Fibroblast of the aortic adventitia (primary cell): Measurements from ENCODE around the gene SLC17A5. TPM values are rescaled to one million over a fixed set of nuclear protein-coding genes. Genes with fewer than 3 reads are reported as not detected.

Experiments used
- DNase-seq: peaks from one replicate; pipeline ENCODE4 v3.0.0-alpha.2; 2010; ENCODE audit warnings: low read depth
- H3K4me3 ChIP-seq: 2 replicates; pipeline ENCODE4 v1.5.1; 2011; ENCODE audit warnings: low read depth, mild to moderate bottlenecking, control low read depth, low read length, moderate library complexity
- CTCF ChIP-seq: IDR thresholded peaks from 2 replicates; pipeline ENCODE4 v1.5.1; 2011; ENCODE audit warnings: mild to moderate bottlenecking, low read length, control low read depth, inconsistent platforms; ENCODE audit not compliant: insufficient read depth
- small RNA-seq: library from RNA; depleted of rRNA; stranded (forward); fragments of <200 nt; gene quantifications from one replicate; pipeline ENCODE3, GENCODE V24; 2012
- total RNA-seq: library from RNA; depleted of rRNA; stranded (reverse); fragments of >200 nt; gene quantifications from 2 replicates; pipeline ENCODE4 v1.2.3, GENCODE V29; 2012; ENCODE audit warnings: low replicate concordance

SLC17A5 gene
- total RNA-seq, 1 donor: 38.2 TPM

- DNase-seq: no peak
- no peak for TF ChIP-seq CTCF
- no peak overlapping the region for H3K4me3 ChIP-seq
These were observed 105.0 kb downstream of the SLC17A5 start for GRCh38 chr6:73548458-73549446.

GRCh38 chr6:73547036-73547435, 106.8 kb downstream of the SLC17A5 start:
- no peak overlapping the region for H3K4me3 ChIP-seq
- TF ChIP-seq CTCF: no peak
- no peak for DNase-seq

Small RNA genes within 50 kb of the gene (small RNA-seq; reads per million reads assigned to genes)
- not detected for gene RPS27P15

Other genes with a start within 250 kb of the SLC17A5 start
- gene CGAS, start 201.7 kb downstream of the SLC17A5 start, total RNA-seq: 5.4 and 7.2 TPM in 2 replicates
- gene MTO1, start 192.3 kb downstream of the SLC17A5 start, total RNA-seq: 33.5 and 36.9 TPM in 2 replicates
- gene EEF1A1, start 133.0 kb downstream of the SLC17A5 start, total RNA-seq: 16,505 and 21,603 TPM in 2 replicates
- 39.2 and 170 TPM in 2 replicates for gene CD109, start 42.2 kb upstream of the SLC17A5 start, total RNA-seq